PC-9 (cell line): ENCODE results near the gene CACFD1. TPM values are rescaled to one million over a fixed set of nuclear protein-coding genes. Genes with fewer than 3 reads are reported as not detected.

Experiments
- BruUV-seq: library from RNA; stranded (reverse); fragments of 400-500 nt; replicated peaks from 2 replicates; lab custom pipeline; 2021; lab: Mats Ljungman, UMichigan
- CTCF ChIA-PET: fragments of 300-600 bp; sonication (Branson Sonifier 250); formaldehyde crosslinking; loops from one replicate; lab custom pipeline; 2022; ENCODE audit warnings: antibody characterized with exemption; lab: Charles Lee
- POLR2A ChIA-PET: fragments of 300-600 bp; sonication (Branson Sonifier 250); formaldehyde crosslinking; loops from one replicate; lab custom pipeline; 2022; ENCODE audit warnings: antibody characterized with exemption; ENCODE audit not compliant: unreplicated experiment; lab: Charles Lee
- DNase-seq, 2 experiments: peaks; one replicate each; pipeline versions ENCODE4 v3.0.0 to v3.0.0-alpha.2; 2015 to 2022; ENCODE audit warnings: mixed read lengths in 1 of 2
- H2AFZ ChIP-seq: fragments of 200-600 bp; sonication (generic); 2 replicates; pipeline ENCODE4 v1.8.1; 2017; ENCODE audit warnings: antibody characterized with exemption
- H3F3A ChIP-seq: fragments of 200-600 bp; sonication (generic); 2 replicates; pipeline ENCODE4 v1.8.1; 2017; ENCODE audit warnings: antibody characterized with exemption, mild to moderate bottlenecking, low read depth; ENCODE audit not compliant: insufficient read depth
- H3K27ac ChIP-seq: fragments of 200-600 bp; sonication (generic); 2 replicates; pipeline ENCODE4 v1.6.1; 2016; ENCODE audit warnings: mixed run types
- H3K27me3 ChIP-seq: fragments of 200-600 bp; sonication (generic); 2 replicates; pipeline ENCODE4 v1.6.1; 2016; ENCODE audit warnings: low read depth, mixed run types; ENCODE audit not compliant: insufficient read depth
- H3K36me3 ChIP-seq: fragments of 200-600 bp; sonication (generic); 2 replicates; pipeline ENCODE4 v1.6.1; 2016; ENCODE audit warnings: low read depth, mixed run types
- H3K4me1 ChIP-seq: fragments of 200-600 bp; sonication (generic); replicated peaks from 2 replicates; pipeline ENCODE4 v1.6.1; 2016; ENCODE audit warnings: mixed run types; ENCODE audit not compliant: insufficient read depth
- H3K4me2 ChIP-seq: fragments of 200-600 bp; sonication (generic); 2 replicates; pipeline ENCODE4 v1.6.1; 2017; ENCODE audit warnings: mixed run types
- H3K4me3 ChIP-seq: fragments of 200-600 bp; sonication (generic); 2 replicates; pipeline ENCODE4 v1.6.1; 2016; ENCODE audit warnings: mixed run types
- H3K79me2 ChIP-seq: fragments of 200-600 bp; sonication (generic); 2 replicates; pipeline ENCODE4 v1.6.1; 2017; ENCODE audit warnings: low read depth, mixed run types
- H3K9me2 ChIP-seq: fragments of 200-600 bp; sonication (generic); 2 replicates; pipeline ENCODE4 v1.8.1; 2017; ENCODE audit warnings: mild to moderate bottlenecking; ENCODE audit not compliant: insufficient read depth
- H3K9me3 ChIP-seq: fragments of 200-600 bp; sonication (generic); 2 replicates; pipeline ENCODE4 v1.8.1; 2016; ENCODE audit warnings: low read depth; ENCODE audit not compliant: insufficient read depth
- H4K20me1 ChIP-seq: fragments of 200-600 bp; sonication (generic); 2 replicates; pipeline ENCODE4 v1.8.1; 2017; ENCODE audit not compliant: insufficient read depth
- CTCF ChIP-seq: fragments of 200-600 bp; sonication (generic); conservative IDR thresholded peaks from 2 replicates; pipeline ENCODE4 v1.6.1; 2017; ENCODE audit warnings: mixed run types, antibody characterized with exemption, mild to moderate bottlenecking, moderate library complexity
- EZH2 ChIP-seq: fragments of 200-600 bp; sonication (generic); IDR thresholded peaks from 2 replicates; pipeline ENCODE4 v1.8.0; 2017; ENCODE audit warnings: antibody characterized with exemption, low read depth
- intact Hi-C: fragments of 100-400 bp; cut with micrococcal nuclease; formaldehyde crosslinking; loops from one replicate; pipeline ENCODE4 v1.10.0; 2022; ENCODE audit not compliant: unreplicated experiment
- total RNA-seq: library from RNA; stranded (reverse); gene quantifications from 2 replicates; pipeline ENCODE4 v1.2.3, GENCODE V29; 2021

CACFD1 gene
- total RNA-seq, 1 experiment from 2014 or later = 28.7 TPM

- no peak overlapping the region for H3K4me3 ChIP-seq
- peaks cover 24% of the 10 kb centered on the region for H3K79me2 ChIP-seq
- no peaks in the 10 kb centered on the region for H3K9me3 ChIP-seq
- POLR2A ChIA-PET = no interaction called here
- BruUV-seq = no TSS peak
- no peak overlapping the region for H3K27ac ChIP-seq
- peaks cover 4% of the 10 kb centered on the region; the same call in 1 of the 2 replicates for H3K27me3 ChIP-seq
- TF ChIP-seq EZH2 (no peak), CTCF (no peak)
- H4K20me1 ChIP-seq = peaks cover 4% of the 10 kb centered on the region; the same call in 1 of the 2 replicates
- DNase-seq = no peak
- H3K9me2 ChIP-seq = no peaks in the 10 kb centered on the region
- H3K4me2 ChIP-seq = no peak overlapping the region
- H3F3A ChIP-seq = peaks cover 21% of the 10 kb centered on the region
- H2AFZ ChIP-seq = no peak overlapping the region
- intact Hi-C loops = no loop called here
- CTCF ChIA-PET = no interaction called here
- H3K4me1 ChIP-seq = peaks cover 8% of the 10 kb centered on the region
- no peaks in the 10 kb centered on the region for H3K36me3 ChIP-seq
These were observed 39.4 kb upstream of the CACFD1 start for GRCh38 chr9:133420392-133420827.

GRCh38 chr9:133421615-133422542 lies 37.9 kb upstream of the CACFD1 start, which contains the start of gene ADAMTS13:
TSS of gene ADAMTS13 (plus strand) at chr9:133422367. CDS start at chr9:133422444, 77 bp downstream.
- Histone ChIP-seq H3K36me3 (no peaks in the 10 kb centered on the region), H3K9me3 (no peaks in the 10 kb centered on the region), H3F3A (peaks cover 21% of the 10 kb centered on the region), H3K9me2 (no peaks in the 10 kb centered on the region), H3K4me3 (no peak within 1 kb of the TSS), H3K4me1 (no peaks in the 10 kb centered on the region), H3K27ac (no peak within 1 kb of the TSS), H2AFZ (no peak within 1 kb of the TSS), H3K79me2 (peaks cover 9% of the 10 kb centered on the region), H3K4me2 (no peak within 1 kb of the TSS), H3K27me3 (peaks cover 13% of the 10 kb centered on the region), H4K20me1 (no peaks in the 10 kb centered on the region)
- DNase-seq = no peak
- TF ChIP-seq CTCF (no peak), EZH2 (no peak)
- POLR2A ChIA-PET = no interaction called here
- intact Hi-C loops = no loop called here
- BruUV-seq = no TSS peak
- CTCF ChIA-PET = no interaction called here

GRCh38 chr9:133423216-133423615 lies 36.6 kb upstream of the CACFD1 start:
- Histone ChIP-seq H3K27ac (no peak overlapping the region), H3K36me3 (no peaks in the 10 kb centered on the region), H3F3A (peaks cover 18% of the 10 kb centered on the region), H3K4me2 (no peak overlapping the region), H3K4me3 (no peak overlapping the region), H3K79me2 (no peaks in the 10 kb centered on the region), H3K9me2 (no peaks in the 10 kb centered on the region), H2AFZ (no peak overlapping the region), H4K20me1 (no peaks in the 10 kb centered on the region), H3K4me1 (no peaks in the 10 kb centered on the region), H3K9me3 (no peaks in the 10 kb centered on the region), H3K27me3 (peaks cover 19% of the 10 kb centered on the region)
- POLR2A ChIA-PET = no interaction called here
- intact Hi-C loops = no loop called here
- DNase-seq = no peak
- CTCF ChIA-PET = no interaction called here
- no TSS peak for BruUV-seq
- TF ChIP-seq EZH2 (no peak), CTCF (no peak)
